GM19238 (cell line): ENCODE data around the gene MAP2K2.

Source experiments
- DNase-seq: peaks from one replicate; pipeline ENCODE4 v3.0.0; 2011; ENCODE audit warnings: low spot score; ENCODE audit not compliant: insufficient read length

MAP2K2 gene

GRCh38 chr19:4045597-4046361, 78.1 kb downstream of the MAP2K2 start:
- DNase-seq, result no peak

DNA sequence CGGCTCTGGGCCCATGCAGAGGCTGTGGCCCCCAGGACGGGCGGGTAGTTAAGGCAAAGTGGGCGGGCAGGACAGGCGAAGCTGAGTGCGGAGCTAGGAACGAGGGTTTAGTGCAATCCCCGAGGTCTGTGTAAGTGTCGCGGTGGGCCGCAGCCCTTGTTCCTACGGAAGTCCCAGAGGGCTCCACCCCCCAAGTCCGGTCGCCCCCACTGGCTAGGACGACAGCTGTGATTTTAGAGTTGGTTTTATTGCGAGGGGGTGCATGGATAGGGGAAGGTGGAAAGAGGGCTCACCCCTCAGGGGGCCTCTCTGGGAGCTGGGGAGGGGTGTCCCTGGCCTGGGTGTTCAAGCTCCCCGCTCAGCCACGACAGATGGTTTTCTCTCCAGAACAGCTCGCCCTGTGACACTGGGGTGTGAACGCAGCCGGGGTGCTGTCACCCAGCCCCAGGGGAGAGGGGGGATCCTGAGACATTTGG, 78.9 kb downstream of the MAP2K2 start:
- DNase-seq, result no peak

DNA sequence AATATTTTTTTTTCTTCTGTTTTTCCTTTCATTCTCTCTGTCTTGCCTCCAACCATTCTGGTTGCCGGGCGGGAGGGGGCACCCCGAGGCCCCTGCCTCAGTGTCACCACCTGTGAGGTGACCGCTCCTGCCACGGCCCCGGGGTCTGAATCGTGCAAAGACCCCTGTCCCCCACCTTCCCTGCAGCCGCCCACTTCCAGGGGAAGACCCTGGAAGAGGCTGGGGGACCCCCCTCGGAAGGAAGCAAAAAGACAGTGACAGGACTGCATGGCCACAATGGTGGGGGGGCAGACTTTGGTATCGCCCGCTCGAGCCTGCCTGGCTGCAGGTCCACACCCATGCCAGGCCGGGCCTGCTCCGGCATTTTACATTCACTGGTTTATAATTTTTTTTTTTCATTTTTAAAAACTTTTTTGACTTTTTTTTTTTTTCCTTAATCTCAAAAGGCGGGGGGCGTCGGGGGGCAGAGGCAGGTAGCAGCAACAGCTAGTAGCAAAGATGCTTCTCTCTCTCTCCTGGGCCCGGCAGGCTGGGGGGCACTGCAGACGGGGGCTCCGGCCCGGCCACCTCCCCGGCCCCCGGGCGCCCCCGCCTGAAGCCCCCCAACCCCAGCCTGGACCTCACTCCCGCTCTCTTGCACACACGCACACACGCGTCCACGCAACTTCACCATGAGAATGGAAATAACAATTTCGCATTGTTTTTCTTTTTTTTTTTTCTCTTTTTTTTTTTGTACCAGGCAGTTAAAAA, 79.8 kb downstream of the MAP2K2 start:
- DNase-seq, result no peak

DNA sequence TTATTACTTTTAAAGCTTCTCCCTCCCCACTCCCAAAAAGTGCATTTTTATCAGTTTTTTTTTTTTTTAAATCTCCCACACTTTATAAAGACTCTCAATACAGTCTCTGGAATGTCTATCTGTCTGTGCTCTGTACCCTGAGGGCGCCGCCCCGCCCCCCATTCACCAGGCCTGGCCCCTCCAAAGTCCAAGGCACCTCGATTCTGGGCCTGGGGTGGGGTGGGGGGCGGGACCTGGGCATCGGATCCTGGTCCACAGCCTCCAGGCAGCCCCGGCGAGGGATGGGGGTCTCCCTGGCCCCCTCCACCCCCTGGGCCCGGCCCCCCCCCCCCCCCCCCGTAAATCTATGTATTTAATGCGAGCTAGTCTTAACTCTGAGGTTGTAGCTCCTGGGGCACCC, 80.5 kb downstream of the MAP2K2 start:
- DNase-seq, result no peak

GRCh38 chr19:4042731-4043082, 81.2 kb downstream of the MAP2K2 start:
- no peak for DNase-seq

DNA sequence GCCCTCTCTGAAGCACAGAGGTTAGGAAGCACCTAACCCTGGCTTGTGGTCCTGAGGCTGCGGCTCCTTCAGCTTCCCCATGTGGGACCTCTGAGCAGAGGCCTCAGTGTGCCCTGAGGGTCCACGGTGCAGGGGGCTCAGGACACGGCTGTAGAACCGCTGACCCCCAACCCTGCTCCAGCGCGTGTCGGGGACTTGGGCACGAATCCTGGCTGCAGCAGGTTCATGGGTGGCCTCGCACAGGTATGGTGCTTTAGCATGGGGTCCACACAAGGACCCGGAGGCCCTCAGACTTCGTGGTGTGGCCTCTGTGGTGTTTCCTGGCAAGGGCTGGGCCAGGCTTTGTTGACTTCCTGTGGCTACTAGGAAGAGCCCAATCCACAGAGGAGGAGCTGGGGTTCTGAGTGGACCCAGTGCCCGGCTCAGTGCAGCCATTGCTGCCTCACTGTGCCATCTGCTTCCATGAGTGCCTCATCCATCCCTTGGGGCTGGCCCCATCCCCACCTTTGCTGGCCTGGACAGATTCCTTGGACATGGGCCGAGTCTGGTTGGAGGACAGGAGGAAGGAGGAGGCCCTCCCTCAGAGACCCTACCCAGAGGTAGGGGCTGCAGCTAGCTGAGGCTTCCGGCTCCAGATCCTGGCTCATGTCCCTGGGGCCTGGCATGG, 81.7 kb downstream of the MAP2K2 start:
- DNase-seq, result no peak
